AG09319 (cell line): ENCODE data around the gene MAP2K3.

Experiments used
- DNase-seq: peaks from one replicate; pipeline ENCODE4 v3.0.0-alpha.2; 2010; ENCODE audit warnings: low read depth; ENCODE audit errors: extremely low read depth
- TF ChIP-seq, protein P1 (sequence below): IDR thresholded peaks from 2 replicates; pipeline ENCODE4 v1.5.1; 2011; ENCODE audit warnings: low read depth, mild to moderate bottlenecking, inconsistent platforms, low read length, moderate library complexity

The MAP2K3 gene

DNA sequence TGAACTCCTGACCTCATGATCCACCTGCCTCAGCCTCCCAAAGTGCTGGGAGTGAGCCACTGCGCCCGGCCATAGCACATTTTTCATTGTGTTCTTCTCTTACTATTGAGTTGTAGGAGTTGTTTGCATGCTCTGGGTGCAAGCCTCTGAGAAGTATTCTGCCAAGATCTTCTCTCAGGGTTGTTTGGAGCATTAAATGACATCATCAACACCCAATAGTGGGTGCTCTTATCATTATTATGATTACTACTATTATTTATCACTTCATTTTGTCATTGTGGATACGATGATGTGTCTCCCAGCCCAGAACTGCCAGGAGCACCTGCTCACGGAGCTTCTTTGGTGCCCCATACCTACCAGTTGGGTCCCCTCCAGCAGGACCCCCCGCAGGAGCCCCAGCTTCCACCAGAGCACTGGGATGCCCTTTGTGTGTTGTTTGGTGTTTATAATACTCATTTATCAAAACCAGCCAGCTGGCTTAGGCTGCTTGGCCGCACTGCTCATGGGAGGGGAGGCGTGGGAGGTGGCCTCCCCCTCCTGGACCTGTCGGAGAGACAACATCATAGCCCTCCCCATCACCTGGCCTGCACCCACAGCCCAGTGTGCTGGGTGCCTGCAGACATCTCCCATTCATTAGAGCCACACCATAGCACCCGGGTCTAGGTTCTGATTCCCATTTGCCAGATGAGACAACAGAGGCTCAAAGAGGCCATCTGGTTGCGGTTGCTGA, 12.9 kb upstream of the MAP2K3 start:
- TF ChIP-seq, protein P1, sequence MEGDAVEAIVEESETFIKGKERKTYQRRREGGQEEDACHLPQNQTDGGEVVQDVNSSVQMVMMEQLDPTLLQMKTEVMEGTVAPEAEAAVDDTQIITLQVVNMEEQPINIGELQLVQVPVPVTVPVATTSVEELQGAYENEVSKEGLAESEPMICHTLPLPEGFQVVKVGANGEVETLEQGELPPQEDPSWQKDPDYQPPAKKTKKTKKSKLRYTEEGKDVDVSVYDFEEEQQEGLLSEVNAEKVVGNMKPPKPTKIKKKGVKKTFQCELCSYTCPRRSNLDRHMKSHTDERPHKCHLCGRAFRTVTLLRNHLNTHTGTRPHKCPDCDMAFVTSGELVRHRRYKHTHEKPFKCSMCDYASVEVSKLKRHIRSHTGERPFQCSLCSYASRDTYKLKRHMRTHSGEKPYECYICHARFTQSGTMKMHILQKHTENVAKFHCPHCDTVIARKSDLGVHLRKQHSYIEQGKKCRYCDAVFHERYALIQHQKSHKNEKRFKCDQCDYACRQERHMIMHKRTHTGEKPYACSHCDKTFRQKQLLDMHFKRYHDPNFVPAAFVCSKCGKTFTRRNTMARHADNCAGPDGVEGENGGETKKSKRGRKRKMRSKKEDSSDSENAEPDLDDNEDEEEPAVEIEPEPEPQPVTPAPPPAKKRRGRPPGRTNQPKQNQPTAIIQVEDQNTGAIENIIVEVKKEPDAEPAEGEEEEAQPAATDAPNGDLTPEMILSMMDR = no peak
- DNase-seq = no peak

- TF ChIP-seq, protein P1 = no peak
- DNase-seq = no peak
These were observed 12.3 kb upstream of the MAP2K3 start for GRCh38 chr17:21272250-21272649.

DNA sequence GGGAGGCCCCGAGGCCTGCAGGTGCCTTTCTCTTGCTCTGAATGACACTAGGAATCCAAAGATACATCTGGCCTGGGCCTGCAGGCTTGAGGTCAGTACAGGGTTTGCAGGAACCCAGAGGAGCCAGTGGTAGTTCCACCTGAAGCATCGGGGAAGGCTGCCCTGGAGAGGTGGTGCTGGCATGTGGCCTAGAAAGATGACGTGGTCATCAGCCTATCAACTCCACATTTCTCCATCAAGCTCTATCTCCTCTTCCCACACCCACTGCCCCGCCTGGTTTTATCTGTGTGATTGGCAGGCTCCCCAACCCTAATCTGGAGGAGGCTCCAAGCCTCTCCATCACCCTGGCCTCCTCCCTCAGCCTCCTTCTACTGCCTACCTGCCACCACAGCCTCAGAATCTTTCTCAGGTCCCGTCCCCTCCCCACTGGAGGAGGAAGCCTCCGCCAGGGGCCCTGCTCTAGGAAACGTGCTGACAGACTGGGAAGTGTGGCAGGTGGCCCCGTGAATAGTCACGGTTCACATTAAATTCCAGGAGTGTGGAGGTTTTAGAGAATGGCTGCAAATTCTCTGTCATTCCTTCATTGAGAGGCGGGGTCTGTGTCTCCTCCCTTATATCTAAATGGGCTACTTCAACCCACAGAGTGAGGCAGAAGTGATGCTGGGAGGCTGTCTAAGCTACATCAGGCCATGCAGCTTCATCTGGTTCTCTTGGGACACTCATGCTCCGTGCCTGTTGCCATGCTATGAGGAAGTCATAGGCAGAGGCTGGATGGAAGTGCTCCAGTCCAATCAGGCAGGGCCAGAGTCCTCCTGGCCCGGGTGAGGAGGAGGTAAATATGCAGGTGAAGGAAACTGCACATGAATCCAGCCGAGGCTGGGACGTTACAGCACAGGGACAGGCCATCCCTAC, 11.4 kb upstream of the MAP2K3 start:
- no peak for DNase-seq
- TF ChIP-seq, protein P1 = no peak

GRCh38 chr17:21275047-21275578, 9.4 kb upstream of the MAP2K3 start:
- TF ChIP-seq, protein P1 = no peak
- no peak for DNase-seq

GRCh38 chr17:21275579-21276263, 8.8 kb upstream of the MAP2K3 start:
- TF ChIP-seq, protein P1 = no peak
- no peak for DNase-seq

DNA sequence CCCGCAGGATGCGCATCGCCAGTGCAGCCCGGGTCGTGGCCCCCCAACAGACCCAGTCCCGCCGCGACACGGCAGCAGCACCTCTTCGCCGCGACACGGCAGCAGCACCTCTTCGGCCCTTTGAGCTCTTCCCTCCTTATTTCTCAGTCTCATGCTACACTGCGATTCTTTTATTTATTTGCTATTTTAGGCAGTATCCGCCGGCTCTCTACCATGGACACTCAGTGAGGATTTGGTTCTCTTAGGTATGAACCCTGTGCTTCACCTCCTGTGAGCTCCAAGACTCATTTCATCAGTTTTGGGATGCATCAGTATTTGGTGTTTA, 8.3 kb upstream of the MAP2K3 start:
- TF ChIP-seq, protein P1 = no peak
- no peak for DNase-seq
